ENCODE data around the gene DDHD1. TPM values are rescaled to one million over a fixed set of nuclear protein-coding genes. Genes with fewer than 3 reads are reported as not detected.
A peak's percentile ranks its signal among the peaks of the same experiment; 100 is the strongest.
"Not testable (repeated sequence)": the region's sequence is repeated elsewhere in the genome, so short reads cannot be mapped to it uniquely, and the experiment has no call there.

The DDHD1 gene
- total RNA-seq, 1 donor from 2014 or later, result 14.5 TPM

DNA sequence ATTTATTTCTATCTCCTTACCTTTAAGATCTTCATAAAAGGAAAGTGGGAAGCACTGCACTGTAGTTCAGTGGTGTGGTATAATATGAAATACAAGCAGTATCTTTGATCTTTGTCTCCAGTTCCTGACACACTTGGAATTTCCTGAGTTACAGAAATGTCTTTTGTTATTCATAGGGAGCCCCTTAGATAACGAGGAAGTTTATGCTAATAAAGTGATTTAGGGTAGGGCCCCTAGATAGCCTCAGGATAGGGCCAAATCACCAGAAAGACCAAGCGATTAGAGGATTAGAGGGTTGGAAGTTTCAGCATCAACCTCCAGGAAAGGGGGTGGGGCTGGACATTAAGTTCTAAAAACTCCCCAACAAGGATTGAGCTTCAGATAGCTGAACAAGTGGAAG is 29.9 kb upstream of the DDHD1 start:
- H3K4me3 Mint-ChIP-seq (ENCODE audit: unreplicated experiment), result no peak overlapping the region
- no peak for DNase-seq (ENCODE audit: low read depth)
- H3K36me3 Mint-ChIP-seq (ENCODE audit: low read depth, unreplicated experiment), result no peaks in the 10 kb centered on the region
- Histone ChIP-seq H3K36me3 (ENCODE audit: insufficient read depth, low read length) (no peaks in the 10 kb centered on the region), H3K79me2 (ENCODE audit: insufficient read depth, low read length) (no peaks in the 10 kb centered on the region), H3K9ac (ENCODE audit: low read length) (no peak overlapping the region), H3K4me2 (ENCODE audit: low read length) (no peak overlapping the region), H3K4me1 (ENCODE audit: insufficient read depth, low read length) (no peaks in the 10 kb centered on the region), H4K20me1 (ENCODE audit: insufficient read depth, low read length) (no peaks in the 10 kb centered on the region), H3K27ac (ENCODE audit: low read depth, low read length) (no peak overlapping the region), H3K9me3 (ENCODE audit: insufficient read depth, low read depth, low read length) (no peaks in the 10 kb centered on the region), H2AFZ (ENCODE audit: low read depth, low read length) (no peak overlapping the region), H3K27me3 (ENCODE audit: insufficient read depth, low read length) (no peaks in the 10 kb centered on the region), H3K4me3 (ENCODE audit: insufficient read depth, low read depth, low read length) (no peak overlapping the region)
- FAIRE-seq, result no peak
- H3K9me3 Mint-ChIP-seq (ENCODE audit: unreplicated experiment), result no peaks in the 10 kb centered on the region
- TF ChIP-seq, protein P1, sequence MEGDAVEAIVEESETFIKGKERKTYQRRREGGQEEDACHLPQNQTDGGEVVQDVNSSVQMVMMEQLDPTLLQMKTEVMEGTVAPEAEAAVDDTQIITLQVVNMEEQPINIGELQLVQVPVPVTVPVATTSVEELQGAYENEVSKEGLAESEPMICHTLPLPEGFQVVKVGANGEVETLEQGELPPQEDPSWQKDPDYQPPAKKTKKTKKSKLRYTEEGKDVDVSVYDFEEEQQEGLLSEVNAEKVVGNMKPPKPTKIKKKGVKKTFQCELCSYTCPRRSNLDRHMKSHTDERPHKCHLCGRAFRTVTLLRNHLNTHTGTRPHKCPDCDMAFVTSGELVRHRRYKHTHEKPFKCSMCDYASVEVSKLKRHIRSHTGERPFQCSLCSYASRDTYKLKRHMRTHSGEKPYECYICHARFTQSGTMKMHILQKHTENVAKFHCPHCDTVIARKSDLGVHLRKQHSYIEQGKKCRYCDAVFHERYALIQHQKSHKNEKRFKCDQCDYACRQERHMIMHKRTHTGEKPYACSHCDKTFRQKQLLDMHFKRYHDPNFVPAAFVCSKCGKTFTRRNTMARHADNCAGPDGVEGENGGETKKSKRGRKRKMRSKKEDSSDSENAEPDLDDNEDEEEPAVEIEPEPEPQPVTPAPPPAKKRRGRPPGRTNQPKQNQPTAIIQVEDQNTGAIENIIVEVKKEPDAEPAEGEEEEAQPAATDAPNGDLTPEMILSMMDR (IDR thresholded peaks at IDR 0.05; ENCODE audit: insufficient read depth, low read depth, low read length), result no peak
- TF ChIP-seq EZH2 (IDR thresholded peaks at IDR 0.05; ENCODE audit: insufficient read depth, low read length), result no peak
- H3K27ac Mint-ChIP-seq (ENCODE audit: unreplicated experiment), result no peak overlapping the region
- H3K4me1 Mint-ChIP-seq (ENCODE audit: low read depth, unreplicated experiment), result peaks cover 5% of the 10 kb centered on the region
- H3K27me3 Mint-ChIP-seq (ENCODE audit: low read depth, unreplicated experiment), result peaks cover 2% of the 10 kb centered on the region

DNA sequence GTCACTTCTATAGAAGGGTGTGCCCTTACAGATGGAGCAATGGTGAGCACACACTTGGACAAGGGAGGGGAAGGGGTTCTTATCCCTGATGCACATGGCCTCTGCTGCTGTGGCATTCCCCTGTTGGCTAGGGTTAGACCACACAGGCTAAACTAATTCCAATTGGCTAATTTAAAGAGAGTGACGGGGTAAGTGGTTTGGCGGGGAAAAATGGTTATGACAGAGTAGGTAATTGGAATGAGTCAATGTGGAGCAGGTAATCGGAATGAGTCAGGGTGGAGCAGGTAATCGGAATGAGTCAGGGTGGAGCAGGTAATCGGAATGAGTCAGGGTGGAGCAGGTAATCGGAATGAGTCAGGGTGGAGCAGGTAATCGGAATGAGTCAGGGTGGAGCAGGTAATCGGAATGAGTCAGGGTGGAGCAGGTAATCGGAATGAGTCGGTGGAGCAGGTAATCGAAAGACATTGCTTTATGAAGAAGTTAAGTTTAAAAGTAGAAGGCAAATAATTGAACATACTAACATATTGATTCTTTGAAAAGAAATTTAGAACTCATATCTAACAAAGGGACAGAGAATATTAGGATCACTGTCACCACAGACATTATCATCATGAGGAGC is 28.4 kb upstream of the DDHD1 start:
- H3K4me1 Mint-ChIP-seq (ENCODE audit: low read depth, unreplicated experiment); H3K9me3 Mint-ChIP-seq (ENCODE audit: unreplicated experiment); H3K4me3 ChIP-seq (ENCODE audit: insufficient read depth, low read depth, low read length); H3K4me3 Mint-ChIP-seq (ENCODE audit: unreplicated experiment); H3K4me2 ChIP-seq (ENCODE audit: low read length); H3K36me3 Mint-ChIP-seq (ENCODE audit: low read depth, unreplicated experiment); H3K27ac ChIP-seq (ENCODE audit: low read depth, low read length); H3K79me2 ChIP-seq (ENCODE audit: insufficient read depth, low read length); H3K9ac ChIP-seq (ENCODE audit: low read length); H3K27me3 Mint-ChIP-seq (ENCODE audit: low read depth, unreplicated experiment); H3K27me3 ChIP-seq (ENCODE audit: insufficient read depth, low read length); FAIRE-seq; H3K4me1 ChIP-seq (ENCODE audit: insufficient read depth, low read length); DNase-seq (ENCODE audit: low read depth); H2AFZ ChIP-seq (ENCODE audit: low read depth, low read length); H4K20me1 ChIP-seq (ENCODE audit: insufficient read depth, low read length); H3K9me3 ChIP-seq (ENCODE audit: insufficient read depth, low read depth, low read length); H3K36me3 ChIP-seq (ENCODE audit: insufficient read depth, low read length): not testable (repeated sequence)
- peak overlapping the region; percentile 71 for H3K27ac Mint-ChIP-seq (ENCODE audit: unreplicated experiment)

DNA sequence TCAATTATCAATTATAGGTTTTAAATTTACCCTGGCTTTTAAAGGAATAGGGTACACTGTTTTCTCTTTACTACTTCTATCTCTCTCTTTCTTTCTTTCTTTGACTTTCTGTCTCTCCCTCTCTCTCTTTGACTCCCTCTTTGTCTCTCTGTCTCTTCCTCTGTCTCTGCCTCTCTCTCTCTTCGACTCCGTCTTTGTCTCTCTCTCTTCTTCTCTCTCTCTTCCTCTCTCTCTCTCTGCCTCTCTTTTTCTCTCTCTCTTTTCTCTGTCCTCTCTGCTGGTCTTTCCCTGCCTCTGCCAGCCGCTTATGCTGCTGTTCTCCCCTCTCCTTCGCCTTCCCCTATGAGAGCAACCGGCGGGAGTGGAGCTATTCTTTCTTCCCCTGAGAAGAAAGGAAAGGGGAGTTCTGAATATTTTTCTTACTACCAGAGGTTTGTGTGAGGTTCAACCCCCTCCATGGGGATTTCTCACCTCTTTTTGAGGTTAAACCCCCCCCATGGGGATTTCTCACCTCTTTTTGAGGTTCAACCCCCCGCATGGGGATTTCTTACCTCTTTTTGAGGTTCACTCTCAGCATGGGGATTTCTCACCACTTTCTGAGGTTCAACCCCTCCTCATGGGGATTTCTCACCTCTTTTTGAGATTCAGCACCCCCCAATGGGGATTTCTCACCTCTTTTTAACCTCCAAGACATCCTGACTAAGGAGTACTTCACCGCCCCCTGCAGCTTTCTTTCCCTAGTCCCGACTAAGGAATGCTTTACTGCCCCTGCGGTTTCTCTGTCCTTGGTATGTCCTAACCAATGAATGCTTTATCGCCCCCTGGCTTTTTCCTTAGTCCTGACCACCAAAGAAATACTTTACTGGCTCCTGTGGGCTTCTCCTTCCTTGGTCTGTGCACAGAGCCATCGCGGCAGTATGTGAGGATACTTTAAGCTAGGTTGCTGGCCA is 27.4 kb upstream of the DDHD1 start:
- no peaks in the 10 kb centered on the region for H3K27me3 ChIP-seq (ENCODE audit: insufficient read depth, low read length)
- Mint-ChIP-seq H3K27me3 (ENCODE audit: low read depth, unreplicated experiment) (peaks cover 5% of the 10 kb centered on the region), H3K4me1 (ENCODE audit: low read depth, unreplicated experiment) (peaks cover 5% of the 10 kb centered on the region), H3K4me3 (ENCODE audit: unreplicated experiment) (no peak overlapping the region), H3K27ac (ENCODE audit: unreplicated experiment) (no peak overlapping the region), H3K9me3 (ENCODE audit: unreplicated experiment) (no peaks in the 10 kb centered on the region), H3K36me3 (ENCODE audit: low read depth, unreplicated experiment) (no peaks in the 10 kb centered on the region)
- H3K4me3 ChIP-seq (ENCODE audit: insufficient read depth, low read depth, low read length), result no peak overlapping the region
- no peak overlapping the region for H3K4me2 ChIP-seq (ENCODE audit: low read length)
- no peaks in the 10 kb centered on the region for H3K9me3 ChIP-seq (ENCODE audit: insufficient read depth, low read depth, low read length)
- H3K4me1 ChIP-seq (ENCODE audit: insufficient read depth, low read length), result no peaks in the 10 kb centered on the region
- FAIRE-seq, result no peak
- no peak for DNase-seq (ENCODE audit: low read depth)
- TF ChIP-seq, protein P1 (IDR thresholded peaks at IDR 0.05; ENCODE audit: insufficient read depth, low read depth, low read length), result peak; percentile 23
- TF ChIP-seq EZH2 (IDR thresholded peaks at IDR 0.05; ENCODE audit: insufficient read depth, low read length), result no peak
- H4K20me1 ChIP-seq (ENCODE audit: insufficient read depth, low read length), result no peaks in the 10 kb centered on the region
- no peak overlapping the region for H3K9ac ChIP-seq (ENCODE audit: low read length)
- no peak overlapping the region for H2AFZ ChIP-seq (ENCODE audit: low read depth, low read length)
- H3K79me2 ChIP-seq (ENCODE audit: insufficient read depth, low read length), result no peaks in the 10 kb centered on the region
- no peaks in the 10 kb centered on the region for H3K36me3 ChIP-seq (ENCODE audit: insufficient read depth, low read length)
- no peak overlapping the region for H3K27ac ChIP-seq (ENCODE audit: low read depth, low read length)

DNA sequence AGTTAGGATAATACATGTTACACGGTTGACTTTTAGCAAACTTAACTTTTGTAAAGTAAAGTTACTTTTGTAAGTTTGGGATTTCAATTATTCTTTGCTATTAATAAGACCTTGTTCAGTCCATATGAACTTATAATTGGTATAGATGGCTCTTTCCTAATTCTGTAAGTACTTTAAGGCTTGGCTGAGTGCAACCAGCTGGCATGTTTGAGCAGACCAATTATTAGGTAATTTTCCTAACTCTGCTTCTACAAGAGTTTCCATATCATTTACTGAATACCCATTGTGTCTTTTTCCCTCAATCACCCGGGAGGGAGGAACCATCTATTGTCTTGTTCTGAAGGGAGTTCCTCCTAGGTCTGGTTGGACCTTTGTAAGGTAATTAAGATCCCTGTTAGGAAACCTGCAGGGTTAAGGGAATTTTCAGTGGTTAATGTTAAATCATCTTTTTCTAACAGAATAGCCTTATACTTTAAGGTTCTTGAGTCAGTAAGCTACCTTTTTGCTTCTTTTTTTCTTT is 26.4 kb upstream of the DDHD1 start:
- not testable (repeated sequence) for H3K27ac ChIP-seq (ENCODE audit: low read depth, low read length); H3K4me1 ChIP-seq (ENCODE audit: insufficient read depth, low read length); H4K20me1 ChIP-seq (ENCODE audit: insufficient read depth, low read length); H3K27me3 ChIP-seq (ENCODE audit: insufficient read depth, low read length); H3K36me3 Mint-ChIP-seq (ENCODE audit: low read depth, unreplicated experiment); H3K4me3 ChIP-seq (ENCODE audit: insufficient read depth, low read depth, low read length); H3K79me2 ChIP-seq (ENCODE audit: insufficient read depth, low read length); H3K36me3 ChIP-seq (ENCODE audit: insufficient read depth, low read length); H3K27me3 Mint-ChIP-seq (ENCODE audit: low read depth, unreplicated experiment); H3K9ac ChIP-seq (ENCODE audit: low read length); H3K27ac Mint-ChIP-seq (ENCODE audit: unreplicated experiment); H3K4me3 Mint-ChIP-seq (ENCODE audit: unreplicated experiment); H3K9me3 ChIP-seq (ENCODE audit: insufficient read depth, low read depth, low read length); DNase-seq (ENCODE audit: low read depth); FAIRE-seq; H2AFZ ChIP-seq (ENCODE audit: low read depth, low read length); H3K4me1 Mint-ChIP-seq (ENCODE audit: low read depth, unreplicated experiment); H3K9me3 Mint-ChIP-seq (ENCODE audit: unreplicated experiment); H3K4me2 ChIP-seq (ENCODE audit: low read length)

Measured in astrocyte (in vitro differentiated cells and primary cell).